Activated T-cell treated with anti-CD3 and anti-CD28 coated beads, Interleukin-2, amount 50 U/mL, for 4 hours (primary cell): ENCODE data around the gene KIF25. TPM values are rescaled to one million over a fixed set of nuclear protein-coding genes. Genes with fewer than 3 reads are reported as not detected.
"Not testable (repeated sequence)": the region's sequence is repeated elsewhere in the genome, so short reads cannot be mapped to it uniquely, and the experiment has no call there.

Experiments
- ATAC-seq, 2 donors: fragments of 200-7000 bp; cut with Tn5 transposase; one replicate each; pipeline ENCODE4 v1.10.0; 2021
- DNase-seq: peaks from one replicate; pipeline ENCODE4 v3.0.0-alpha.2; 2020
- H3K27me3 Mint-ChIP-seq: one replicate; pipeline ENCODE4 v1.8.0; 2021; ENCODE audit warnings: low read depth, mixed read lengths
- H3K36me3 Mint-ChIP-seq: one replicate; pipeline ENCODE4 v1.8.0; 2022; ENCODE audit warnings: mixed read lengths; ENCODE audit not compliant: insufficient read depth
- H3K4me1 Mint-ChIP-seq: one replicate; pipeline ENCODE4 v1.8.0; 2021; ENCODE audit warnings: low read depth, mixed read lengths
- H3K4me3 Mint-ChIP-seq: one replicate; pipeline ENCODE4 v1.8.0; 2021; ENCODE audit warnings: mild to moderate bottlenecking, moderate library complexity, mixed read lengths
- H3K9me3 Mint-ChIP-seq: one replicate; pipeline ENCODE4 v1.8.0; 2021; ENCODE audit warnings: mixed read lengths
- total RNA-seq, 3 donors: library from RNA; stranded (reverse); gene quantifications; one replicate each; pipeline ENCODE4 v1.2.1, GENCODE V29; 2021

Gene KIF25
- total RNA-seq, 3 donors from 2014 or later = not detected

GRCh38 chr6:167965592-167966539, 31.6 kb upstream of the KIF25 start:
- Mint-ChIP-seq H3K4me3 (no peak overlapping the region), H3K36me3 (peaks cover 16% of the 10 kb centered on the region), H3K4me1 (no peaks in the 10 kb centered on the region), H3K27me3 (no peaks in the 10 kb centered on the region), H3K9me3 (no peaks in the 10 kb centered on the region)
- DNase-seq = no peak
- ATAC-seq = no peak

- DNase-seq = no peak
- H3K4me3 Mint-ChIP-seq = no peak overlapping the region
- H3K9me3 Mint-ChIP-seq = no peaks in the 10 kb centered on the region
- H3K4me1 Mint-ChIP-seq = no peaks in the 10 kb centered on the region
- ATAC-seq = no peak
- no peaks in the 10 kb centered on the region for H3K27me3 Mint-ChIP-seq
- H3K36me3 Mint-ChIP-seq = peaks cover 12% of the 10 kb centered on the region
These were observed 30.9 kb upstream of the KIF25 start for GRCh38 chr6:167966540-167966905.

- ATAC-seq (no peak), DNase-seq (no peak)
- Mint-ChIP-seq H3K27me3 (no peaks in the 10 kb centered on the region), H3K4me1 (no peaks in the 10 kb centered on the region), H3K4me3 (no peak overlapping the region), H3K9me3 (no peaks in the 10 kb centered on the region), H3K36me3 (peaks cover 8% of the 10 kb centered on the region)
These were observed 29.4 kb upstream of the KIF25 start for GRCh38 chr6:167968091-167968490.

DNA sequence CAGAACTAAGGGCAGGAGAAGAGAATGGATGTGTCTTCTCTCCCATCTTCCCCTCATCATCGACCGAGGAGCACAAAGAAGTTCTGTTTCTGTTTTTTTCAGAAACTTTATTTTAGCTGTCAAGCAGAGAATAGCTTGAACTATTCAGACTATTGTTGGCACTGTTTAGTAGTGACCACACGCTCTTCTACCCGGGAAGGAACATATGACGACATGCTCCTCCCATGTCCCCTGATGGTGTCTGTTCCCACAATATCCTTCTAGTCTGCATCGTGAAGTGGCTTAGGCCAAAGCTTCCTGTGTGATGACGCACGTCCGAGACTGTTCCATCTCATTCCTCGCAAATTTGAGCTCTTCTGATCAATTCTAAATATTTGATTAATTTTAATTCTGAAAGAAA, 27.2 kb upstream of the KIF25 start:
- Mint-ChIP-seq H3K36me3 (peaks cover 6% of the 10 kb centered on the region), H3K27me3 (no peaks in the 10 kb centered on the region), H3K4me1 (no peaks in the 10 kb centered on the region), H3K4me3 (no peak overlapping the region), H3K9me3 (no peaks in the 10 kb centered on the region)
- no peak for DNase-seq
- ATAC-seq = no peak

DNA sequence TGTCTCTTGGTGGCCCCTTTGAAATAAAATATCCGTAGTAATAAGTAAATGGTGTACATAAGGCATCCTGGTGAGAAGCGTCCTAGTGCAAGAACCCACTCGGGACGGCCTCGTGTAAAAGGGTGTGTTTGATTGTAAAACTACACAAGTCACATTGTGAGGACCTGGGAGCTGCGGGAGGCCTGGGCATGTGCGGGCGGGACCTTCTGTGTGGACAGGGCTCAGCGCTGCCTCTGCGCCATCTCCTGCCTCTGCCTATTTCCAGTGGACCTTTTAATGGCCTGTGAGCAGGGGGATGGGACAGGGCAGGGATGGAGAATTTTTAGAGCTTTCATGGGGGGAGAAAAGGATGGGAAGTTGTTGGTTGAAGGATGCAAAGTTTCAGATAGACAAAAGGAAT, 25.3 kb upstream of the KIF25 start:
- no peaks in the 10 kb centered on the region for H3K9me3 Mint-ChIP-seq

DNA sequence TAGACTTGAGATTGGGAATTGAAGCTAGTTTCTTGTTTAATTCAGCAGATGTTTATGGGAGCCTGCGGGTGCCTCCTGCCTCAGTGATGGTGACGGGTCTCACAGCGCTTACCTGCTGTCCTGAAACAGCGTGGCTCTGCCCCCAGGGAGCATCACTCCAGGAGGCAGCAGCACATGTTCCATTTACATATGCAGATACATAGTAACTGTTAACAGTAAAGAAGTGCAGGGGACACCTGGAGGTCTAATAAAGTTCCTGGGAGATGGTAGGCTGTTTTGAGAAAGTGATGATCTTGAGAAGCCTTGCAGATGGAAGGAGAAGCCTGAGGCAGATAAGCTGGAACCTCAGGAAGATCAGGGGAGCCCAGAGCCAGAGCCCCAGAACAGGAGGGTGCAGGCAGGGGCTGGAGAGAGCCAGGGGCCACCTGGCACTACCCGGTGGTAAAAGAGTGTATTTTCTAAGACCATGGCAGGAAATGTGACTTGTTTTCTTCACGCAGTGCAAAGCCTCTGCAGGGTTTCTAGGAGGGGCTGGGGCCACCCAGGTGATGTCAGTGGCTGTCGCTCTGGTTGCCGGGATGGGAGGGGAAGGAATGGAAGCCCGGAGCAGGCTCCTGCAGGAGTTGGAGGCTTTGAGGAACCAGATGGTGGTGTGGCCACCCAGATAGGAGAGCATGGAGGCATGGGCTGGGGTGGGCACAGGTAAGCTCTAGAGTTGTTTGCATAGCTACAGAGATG, 24.2 kb upstream of the KIF25 start:
- H3K4me1 Mint-ChIP-seq = no peaks in the 10 kb centered on the region
- ATAC-seq = no peak
- no peaks in the 10 kb centered on the region for H3K27me3 Mint-ChIP-seq
- no peak overlapping the region for H3K4me3 Mint-ChIP-seq
- no peaks in the 10 kb centered on the region for H3K9me3 Mint-ChIP-seq
- DNase-seq = no peak
- peaks cover 2% of the 10 kb centered on the region for H3K36me3 Mint-ChIP-seq

More for the DNA sequence above, 25.3 kb upstream of the KIF25 start:
- ATAC-seq (no peak), DNase-seq (no peak)
- Mint-ChIP-seq H3K36me3 (peaks cover 2% of the 10 kb centered on the region), H3K4me3 (no peak overlapping the region), H3K4me1 (no peaks in the 10 kb centered on the region), H3K27me3 (no peaks in the 10 kb centered on the region)

DNA sequence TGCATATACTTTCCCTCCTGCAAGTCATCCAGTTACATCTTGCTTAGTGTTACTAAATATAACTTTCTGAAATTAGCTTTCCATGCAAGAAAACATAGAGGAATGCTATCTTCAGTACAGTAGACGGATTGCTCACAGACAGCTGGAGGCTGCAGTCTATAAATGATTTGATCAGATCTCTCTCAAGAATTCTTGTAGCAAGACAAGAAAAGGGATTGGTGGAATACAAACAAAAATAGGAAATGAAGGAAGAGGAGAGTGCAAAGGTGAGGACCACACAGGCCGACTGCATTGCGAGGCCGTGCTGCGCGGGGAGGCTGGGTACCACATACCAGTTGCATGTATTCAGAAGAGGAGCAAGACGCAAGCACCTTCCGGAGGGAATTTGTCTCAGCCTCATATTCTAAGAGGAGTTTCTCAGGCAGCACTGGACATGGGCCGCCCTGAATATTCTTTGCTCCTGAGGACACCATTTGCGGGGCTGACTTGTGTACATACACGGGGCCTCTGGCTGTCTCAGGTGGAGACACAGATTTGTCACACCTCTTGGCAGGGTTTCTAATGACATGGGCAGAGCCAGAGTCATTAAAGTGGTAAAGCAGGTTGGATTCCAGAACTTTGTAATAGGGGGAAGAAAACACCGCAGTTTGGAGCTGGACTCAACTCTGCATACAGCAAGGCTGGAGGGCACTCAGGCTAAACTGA, 22.7 kb upstream of the KIF25 start:
- H3K27me3 Mint-ChIP-seq = no peaks in the 10 kb centered on the region
- no peaks in the 10 kb centered on the region for H3K4me1 Mint-ChIP-seq
- ATAC-seq (no peak), DNase-seq (no peak)
- H3K4me3 Mint-ChIP-seq = no peak overlapping the region
- no peaks in the 10 kb centered on the region for H3K9me3 Mint-ChIP-seq
- H3K36me3 Mint-ChIP-seq = no peaks in the 10 kb centered on the region

GRCh38 chr6:167975458-167975857, 22.0 kb upstream of the KIF25 start:
- no peak overlapping the region for H3K4me3 Mint-ChIP-seq
- ATAC-seq = no peak
- no peak for DNase-seq
- no peaks in the 10 kb centered on the region for H3K9me3 Mint-ChIP-seq
- no peaks in the 10 kb centered on the region for H3K27me3 Mint-ChIP-seq
- no peaks in the 10 kb centered on the region for H3K4me1 Mint-ChIP-seq
- no peaks in the 10 kb centered on the region for H3K36me3 Mint-ChIP-seq

DNA sequence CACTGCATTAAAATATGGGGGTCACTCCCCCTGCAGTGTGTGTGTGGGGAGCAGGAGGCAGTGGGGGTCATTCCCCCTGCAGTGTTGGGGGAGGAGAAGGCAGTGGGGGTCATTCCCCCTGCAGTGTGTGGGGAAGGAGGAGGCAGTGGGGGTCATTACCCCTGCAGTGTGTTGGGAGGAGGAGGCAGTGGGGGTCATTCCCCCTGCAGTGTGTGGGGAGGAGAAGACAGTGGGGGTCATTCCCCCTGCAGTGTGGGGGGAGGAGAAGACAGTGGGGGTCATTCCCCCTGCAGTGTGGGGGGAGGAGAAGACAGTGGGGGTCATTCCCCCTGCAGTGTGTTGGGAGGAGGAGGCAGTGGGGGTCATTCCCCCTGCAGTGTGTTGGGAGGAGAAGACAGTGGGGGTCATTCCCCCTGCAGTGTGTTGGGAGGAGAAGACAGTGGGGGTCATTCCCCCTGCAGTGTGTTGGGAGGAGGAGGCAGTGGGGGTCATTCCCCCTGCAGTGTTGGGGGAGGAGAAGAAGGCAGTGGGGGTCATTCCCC, 21.3 kb upstream of the KIF25 start:
- not testable (repeated sequence) for H3K9me3 Mint-ChIP-seq, H3K27me3 Mint-ChIP-seq, ATAC-seq, H3K36me3 Mint-ChIP-seq, H3K4me3 Mint-ChIP-seq, DNase-seq, H3K4me1 Mint-ChIP-seq

DNA sequence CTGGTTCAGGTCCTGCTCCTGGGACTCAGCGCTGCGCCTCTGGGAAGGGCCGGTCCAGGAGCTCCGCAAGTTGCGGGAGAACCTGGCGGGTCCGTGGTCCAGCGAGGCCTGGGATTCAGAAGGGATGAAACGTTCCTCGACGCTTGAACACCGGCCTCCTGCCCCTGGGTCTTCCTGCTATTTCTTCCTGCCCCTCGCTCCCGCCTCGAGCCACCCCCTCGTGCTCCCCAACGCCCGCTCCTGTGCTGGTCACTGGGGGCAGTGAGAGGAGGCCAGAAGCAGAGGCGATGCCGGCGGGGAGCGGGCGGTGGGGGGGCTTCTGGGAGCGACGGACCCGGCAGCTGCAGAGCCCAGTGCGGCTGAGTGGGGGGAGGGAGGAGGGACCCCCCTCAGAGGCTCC, 20.8 kb upstream of the KIF25 start:
- Mint-ChIP-seq H3K27me3 (no peaks in the 10 kb centered on the region), H3K36me3 (no peaks in the 10 kb centered on the region), H3K9me3 (no peaks in the 10 kb centered on the region), H3K4me3 (no peak overlapping the region), H3K4me1 (no peaks in the 10 kb centered on the region)
- no peak for ATAC-seq
- DNase-seq = no peak

- no peaks in the 10 kb centered on the region for H3K27me3 Mint-ChIP-seq
- no peak overlapping the region for H3K4me3 Mint-ChIP-seq
- DNase-seq (no peak), ATAC-seq (no peak)
- H3K9me3 Mint-ChIP-seq = no peaks in the 10 kb centered on the region
- no peaks in the 10 kb centered on the region for H3K4me1 Mint-ChIP-seq
- H3K36me3 Mint-ChIP-seq = no peaks in the 10 kb centered on the region
These were observed 19.6 kb upstream of the KIF25 start for GRCh38 chr6:167977717-167978467.

GRCh38 chr6:167978607-167979006, 18.9 kb upstream of the KIF25 start:
- Mint-ChIP-seq H3K27me3 (no peaks in the 10 kb centered on the region), H3K4me1 (no peaks in the 10 kb centered on the region)
- no peak for ATAC-seq

DNA sequence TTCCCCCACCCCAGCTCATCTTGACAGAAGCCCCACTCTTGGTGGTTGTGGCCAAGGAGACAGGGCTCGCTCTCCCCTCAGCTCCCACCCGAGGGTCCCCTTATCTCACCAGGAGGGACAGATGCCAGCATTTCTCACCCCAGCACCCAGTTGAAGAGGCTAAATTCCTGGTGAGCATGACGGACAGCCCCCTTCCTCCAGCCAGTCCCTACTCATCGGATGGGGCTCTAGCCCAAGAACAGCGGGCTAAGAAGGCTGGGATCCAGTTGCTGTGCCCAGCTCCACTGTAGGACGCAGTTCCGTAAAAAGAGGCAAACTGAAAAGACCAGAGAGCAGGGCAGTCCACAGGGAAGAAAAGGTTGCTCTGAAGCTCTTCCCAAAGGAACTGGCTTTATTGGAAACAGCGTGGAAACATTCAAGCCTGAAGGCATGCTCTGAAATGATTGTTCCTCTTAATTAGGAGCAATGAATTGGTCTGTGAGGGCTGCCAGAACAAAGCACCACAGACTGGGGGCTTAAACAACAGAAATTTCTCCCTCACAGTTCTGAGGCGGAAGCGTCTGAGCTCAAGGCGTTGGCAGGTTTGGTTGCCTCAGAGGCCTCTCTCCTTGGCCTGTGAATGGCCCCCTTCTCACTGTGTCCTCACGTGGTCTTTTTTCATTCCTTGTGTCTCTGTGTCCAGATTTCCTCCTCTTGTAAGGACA, 17.9 kb upstream of the KIF25 start:
- no peak for ATAC-seq
- DNase-seq = no peak
- Mint-ChIP-seq H3K4me3 (no peak overlapping the region), H3K36me3 (no peaks in the 10 kb centered on the region), H3K4me1 (no peaks in the 10 kb centered on the region), H3K27me3 (no peaks in the 10 kb centered on the region), H3K9me3 (no peaks in the 10 kb centered on the region)

More at GRCh38 chr6:167978607-167979006, 18.9 kb upstream of the KIF25 start:
- Mint-ChIP-seq H3K9me3 (no peaks in the 10 kb centered on the region), H3K4me3 (no peak overlapping the region), H3K36me3 (no peaks in the 10 kb centered on the region)
- DNase-seq = no peak
